H1 (cell line): ENCODE results near the gene CLDN3. TPM values are rescaled to one million over a fixed set of nuclear protein-coding genes. Genes with fewer than 3 reads are reported as not detected.

Source experiments
- CEBPB ChIP-seq: IDR thresholded peaks from 2 replicates; pipeline ENCODE4 v1.6.1; 2012; ENCODE audit warnings: low read depth, low read length
- EP300 ChIP-seq, 2 experiments: IDR thresholded peaks; 1 replicate in 1 of 2; 2 replicates in 1 of 2; pipeline ENCODE4 v1.6.1; 2011 to 2012; ENCODE audit warnings: low read depth in 2 of 2, low read length in 2 of 2, mild to moderate bottlenecking in 2 of 2, borderline replicate concordance in 1 of 2, inconsistent platforms in 1 of 2, moderate library complexity in 1 of 2
- GTF2F1 ChIP-seq: IDR thresholded peaks from 2 replicates; pipeline ENCODE4 v1.6.1; 2012; ENCODE audit warnings: low read depth, low read length, improper control_type of control experiment, borderline replicate concordance
- HDAC6 ChIP-seq: IDR thresholded peaks from one replicate; pipeline ENCODE4 v1.7.1; 2012; ENCODE audit warnings: low read depth, mild to moderate bottlenecking, inconsistent platforms, low read length, moderate library complexity
- KDM1A ChIP-seq: fragments of 200-600, 300-600 bp; sonication (generic); IDR thresholded peaks from 2 replicates; pipeline ENCODE4 v1.7.1; 2016; ENCODE audit warnings: mild to moderate bottlenecking, low read length, borderline replicate concordance
- POLR2A ChIP-seq, 2 experiments: IDR thresholded peaks; 1 replicate in 1 of 2; 2 replicates in 1 of 2; pipeline ENCODE4 v1.6.1; 2011; ENCODE audit warnings: low read depth in 2 of 2, low read length in 2 of 2, mild to moderate bottlenecking in 2 of 2; ENCODE audit errors: control extremely low read depth in 1 of 2
- TAF7 ChIP-seq: optimal IDR thresholded peaks from 2 replicates; pipeline ENCODE3; 2011; ENCODE audit warnings: low read depth, mild to moderate bottlenecking, inconsistent platforms, low read length, moderate library complexity, borderline replicate concordance
- ZNF274 ChIP-seq: IDR thresholded peaks from 2 replicates; pipeline ENCODE4 v1.7.0; 2012; ENCODE audit warnings: low read length, borderline replicate concordance; ENCODE audit errors: extremely low read depth
- polyA plus RNA-seq, 7 experiments: library from polyadenylated mRNA; depleted of rRNA in 3 of 7; stranded (reverse) in 5 of 7; unstranded in 2 of 7; fragments of >200 nt in 5 of 7; fragments of 200-250 nt in 2 of 7; gene quantifications; 1 replicate in 5 of 7; 2 replicates in 1 of 7; 4 replicates in 1 of 7; pipeline versions ENCODE4 v1.2.1 to v1.2.3, GENCODE V29; 2011 to 2013; ENCODE audit warnings: missing spikeins in 2 of 7, mixed read lengths in 2 of 7
- total RNA-seq: library from RNA; stranded (reverse); fragmentation: NEBNext Ultra II Directional; extraction: Animal tissue kit (Norgen Biotek cat#: 25700); gene quantifications from 2 replicates; pipeline ENCODE4 v1.2.1, GENCODE V29; 2021
- TF ChIP-seq, protein P1 (sequence below): fragments of 300-600 bp; sonication (generic); IDR thresholded peaks from 2 replicates; pipeline ENCODE4 v1.7.1; 2012; ENCODE audit warnings: low read length, moderate library complexity, mild to moderate bottlenecking, inconsistent platforms; ENCODE audit not compliant: insufficient replicate concordance

The CLDN3 gene
- total and polyA plus RNA-seq, 2 of the 8 experiments (the other 6 are each of a cell fraction or from before 2014, with no cell fraction given) = 19.1 to 65.2 TPM

- TF ChIP-seq, protein P1, sequence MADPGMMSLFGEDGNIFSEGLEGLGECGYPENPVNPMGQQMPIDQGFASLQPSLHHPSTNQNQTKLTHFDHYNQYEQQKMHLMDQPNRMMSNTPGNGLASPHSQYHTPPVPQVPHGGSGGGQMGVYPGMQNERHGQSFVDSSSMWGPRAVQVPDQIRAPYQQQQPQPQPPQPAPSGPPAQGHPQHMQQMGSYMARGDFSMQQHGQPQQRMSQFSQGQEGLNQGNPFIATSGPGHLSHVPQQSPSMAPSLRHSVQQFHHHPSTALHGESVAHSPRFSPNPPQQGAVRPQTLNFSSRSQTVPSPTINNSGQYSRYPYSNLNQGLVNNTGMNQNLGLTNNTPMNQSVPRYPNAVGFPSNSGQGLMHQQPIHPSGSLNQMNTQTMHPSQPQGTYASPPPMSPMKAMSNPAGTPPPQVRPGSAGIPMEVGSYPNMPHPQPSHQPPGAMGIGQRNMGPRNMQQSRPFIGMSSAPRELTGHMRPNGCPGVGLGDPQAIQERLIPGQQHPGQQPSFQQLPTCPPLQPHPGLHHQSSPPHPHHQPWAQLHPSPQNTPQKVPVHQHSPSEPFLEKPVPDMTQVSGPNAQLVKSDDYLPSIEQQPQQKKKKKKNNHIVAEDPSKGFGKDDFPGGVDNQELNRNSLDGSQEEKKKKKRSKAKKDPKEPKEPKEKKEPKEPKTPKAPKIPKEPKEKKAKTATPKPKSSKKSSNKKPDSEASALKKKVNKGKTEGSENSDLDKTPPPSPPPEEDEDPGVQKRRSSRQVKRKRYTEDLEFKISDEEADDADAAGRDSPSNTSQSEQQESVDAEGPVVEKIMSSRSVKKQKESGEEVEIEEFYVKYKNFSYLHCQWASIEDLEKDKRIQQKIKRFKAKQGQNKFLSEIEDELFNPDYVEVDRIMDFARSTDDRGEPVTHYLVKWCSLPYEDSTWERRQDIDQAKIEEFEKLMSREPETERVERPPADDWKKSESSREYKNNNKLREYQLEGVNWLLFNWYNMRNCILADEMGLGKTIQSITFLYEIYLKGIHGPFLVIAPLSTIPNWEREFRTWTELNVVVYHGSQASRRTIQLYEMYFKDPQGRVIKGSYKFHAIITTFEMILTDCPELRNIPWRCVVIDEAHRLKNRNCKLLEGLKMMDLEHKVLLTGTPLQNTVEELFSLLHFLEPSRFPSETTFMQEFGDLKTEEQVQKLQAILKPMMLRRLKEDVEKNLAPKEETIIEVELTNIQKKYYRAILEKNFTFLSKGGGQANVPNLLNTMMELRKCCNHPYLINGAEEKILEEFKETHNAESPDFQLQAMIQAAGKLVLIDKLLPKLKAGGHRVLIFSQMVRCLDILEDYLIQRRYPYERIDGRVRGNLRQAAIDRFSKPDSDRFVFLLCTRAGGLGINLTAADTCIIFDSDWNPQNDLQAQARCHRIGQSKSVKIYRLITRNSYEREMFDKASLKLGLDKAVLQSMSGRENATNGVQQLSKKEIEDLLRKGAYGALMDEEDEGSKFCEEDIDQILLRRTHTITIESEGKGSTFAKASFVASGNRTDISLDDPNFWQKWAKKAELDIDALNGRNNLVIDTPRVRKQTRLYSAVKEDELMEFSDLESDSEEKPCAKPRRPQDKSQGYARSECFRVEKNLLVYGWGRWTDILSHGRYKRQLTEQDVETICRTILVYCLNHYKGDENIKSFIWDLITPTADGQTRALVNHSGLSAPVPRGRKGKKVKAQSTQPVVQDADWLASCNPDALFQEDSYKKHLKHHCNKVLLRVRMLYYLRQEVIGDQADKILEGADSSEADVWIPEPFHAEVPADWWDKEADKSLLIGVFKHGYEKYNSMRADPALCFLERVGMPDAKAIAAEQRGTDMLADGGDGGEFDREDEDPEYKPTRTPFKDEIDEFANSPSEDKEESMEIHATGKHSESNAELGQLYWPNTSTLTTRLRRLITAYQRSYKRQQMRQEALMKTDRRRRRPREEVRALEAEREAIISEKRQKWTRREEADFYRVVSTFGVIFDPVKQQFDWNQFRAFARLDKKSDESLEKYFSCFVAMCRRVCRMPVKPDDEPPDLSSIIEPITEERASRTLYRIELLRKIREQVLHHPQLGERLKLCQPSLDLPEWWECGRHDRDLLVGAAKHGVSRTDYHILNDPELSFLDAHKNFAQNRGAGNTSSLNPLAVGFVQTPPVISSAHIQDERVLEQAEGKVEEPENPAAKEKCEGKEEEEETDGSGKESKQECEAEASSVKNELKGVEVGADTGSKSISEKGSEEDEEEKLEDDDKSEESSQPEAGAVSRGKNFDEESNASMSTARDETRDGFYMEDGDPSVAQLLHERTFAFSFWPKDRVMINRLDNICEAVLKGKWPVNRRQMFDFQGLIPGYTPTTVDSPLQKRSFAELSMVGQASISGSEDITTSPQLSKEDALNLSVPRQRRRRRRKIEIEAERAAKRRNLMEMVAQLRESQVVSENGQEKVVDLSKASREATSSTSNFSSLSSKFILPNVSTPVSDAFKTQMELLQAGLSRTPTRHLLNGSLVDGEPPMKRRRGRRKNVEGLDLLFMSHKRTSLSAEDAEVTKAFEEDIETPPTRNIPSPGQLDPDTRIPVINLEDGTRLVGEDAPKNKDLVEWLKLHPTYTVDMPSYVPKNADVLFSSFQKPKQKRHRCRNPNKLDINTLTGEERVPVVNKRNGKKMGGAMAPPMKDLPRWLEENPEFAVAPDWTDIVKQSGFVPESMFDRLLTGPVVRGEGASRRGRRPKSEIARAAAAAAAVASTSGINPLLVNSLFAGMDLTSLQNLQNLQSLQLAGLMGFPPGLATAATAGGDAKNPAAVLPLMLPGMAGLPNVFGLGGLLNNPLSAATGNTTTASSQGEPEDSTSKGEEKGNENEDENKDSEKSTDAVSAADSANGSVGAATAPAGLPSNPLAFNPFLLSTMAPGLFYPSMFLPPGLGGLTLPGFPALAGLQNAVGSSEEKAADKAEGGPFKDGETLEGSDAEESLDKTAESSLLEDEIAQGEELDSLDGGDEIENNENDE = no peak
- TF ChIP-seq KDM1A (no peak), TAF7 (no peak), EP300 (IDR thresholded peaks at IDR 0.05; ENCODE audit: borderline replicate concordance in 1 of 2, low read depth in 2 of 2, low read length in 2 of 2) (peak in 1 of 2 experiments; percentile 85; a peak in 1 of 3 replicates), ZNF274 (no peak), GTF2F1 (peak; percentile 41; the same call in 1 of the 2 replicates), CEBPB (peak; percentile 93), HDAC6 (no peak), POLR2A (IDR thresholded peaks at IDR 0.05; ENCODE audit: control extremely low read depth in 1 of 2, low read depth in 2 of 2, low read length in 2 of 2) (peak in 1 of 2 experiments; percentile 97; a peak in 2 of 3 replicates)
Measured at GRCh38 chr7:73738612-73739386, 31.3 kb downstream of the CLDN3 start, which contains the start of gene ABHD11 (continued).
